H9 (cell line): ENCODE measurements around the gene LAMB4. TPM values are rescaled to one million over a fixed set of nuclear protein-coding genes. Genes with fewer than 3 reads are reported as not detected.

Source experiments
- DNase-seq: peaks from one replicate; pipeline ENCODE4 v3.0.0-alpha.2; 2017
- H2AFZ ChIP-seq: one replicate; pipeline ENCODE4 v1.6.1; 2013; ENCODE audit warnings: mild to moderate bottlenecking, low read length, control low read depth, moderate library complexity
- H2AK5ac ChIP-seq: 2 replicates; pipeline ENCODE4 v1.6.1; 2013; ENCODE audit warnings: low read length, control low read depth, mixed read lengths; ENCODE audit not compliant: insufficient read length
- H2BK120ac ChIP-seq: one replicate; pipeline ENCODE4 v1.6.1; 2013; ENCODE audit warnings: low read depth, mild to moderate bottlenecking, low read length, control low read depth, inconsistent platforms; ENCODE audit not compliant: poor library complexity, severe bottlenecking
- H2BK12ac ChIP-seq: 2 replicates; pipeline ENCODE4 v1.6.1; 2013; ENCODE audit warnings: low read length, control low read depth, mixed read lengths, low read depth; ENCODE audit not compliant: insufficient read length
- H2BK15ac ChIP-seq: 2 replicates; pipeline ENCODE4 v1.6.1; 2013; ENCODE audit warnings: low read depth, low read length, control low read depth
- H2BK20ac ChIP-seq: one replicate; pipeline ENCODE4 v1.6.1; 2013; ENCODE audit warnings: low read depth, mild to moderate bottlenecking, low read length, control low read depth, inconsistent platforms; ENCODE audit not compliant: poor library complexity, severe bottlenecking
- H2BK5ac ChIP-seq: 2 replicates; pipeline ENCODE4 v1.6.1; 2013; ENCODE audit warnings: low read length, control low read depth, mixed read lengths; ENCODE audit not compliant: insufficient read length
- H3K14ac ChIP-seq: 2 replicates; pipeline ENCODE4 v1.6.1; 2013; ENCODE audit warnings: low read length, control low read depth; ENCODE audit not compliant: insufficient read depth
- H3K18ac ChIP-seq: 2 replicates; pipeline ENCODE4 v1.6.1; 2013; ENCODE audit warnings: low read depth, mild to moderate bottlenecking, mixed read lengths, low read length, control low read depth; ENCODE audit not compliant: insufficient read length
- H3K23ac ChIP-seq: 2 replicates; pipeline ENCODE4 v1.6.1; 2013; ENCODE audit warnings: low read length, control low read depth, mixed read lengths, low read depth; ENCODE audit not compliant: insufficient read length
- H3K23me2 ChIP-seq: 2 replicates; pipeline ENCODE4 v1.6.1; 2013; ENCODE audit warnings: low read depth, mild to moderate bottlenecking, mixed read lengths, low read length, control low read depth; ENCODE audit not compliant: insufficient read length, poor library complexity, severe bottlenecking
- H3K27ac ChIP-seq: 2 replicates; pipeline ENCODE4 v1.5.1; 2013; ENCODE audit warnings: low read length, control low read depth, mixed read lengths, low read depth; ENCODE audit not compliant: insufficient read length
- H3K27me3 ChIP-seq: 2 replicates; pipeline ENCODE4 v1.6.1; 2013; ENCODE audit warnings: low read length, control low read depth, inconsistent platforms; ENCODE audit not compliant: insufficient read depth
- H3K4ac ChIP-seq: 2 replicates; pipeline ENCODE4 v1.6.1; 2013; ENCODE audit warnings: low read depth, mild to moderate bottlenecking, control low read depth, inconsistent platforms, low read length, moderate library complexity
- H3K4me1 ChIP-seq: 2 replicates; pipeline ENCODE4 v1.6.1; 2013; ENCODE audit warnings: low read length, control low read depth, inconsistent platforms; ENCODE audit not compliant: insufficient read depth
- H3K4me2 ChIP-seq: 2 replicates; pipeline ENCODE4 v1.6.1; 2013; ENCODE audit warnings: low read length, control low read depth, mixed read lengths; ENCODE audit not compliant: insufficient read length, insufficient read depth
- H3K56ac ChIP-seq: 2 replicates; pipeline ENCODE4 v1.6.1; 2013; ENCODE audit warnings: low read depth, mild to moderate bottlenecking, mixed read lengths, low read length, control low read depth; ENCODE audit not compliant: insufficient read length
- H3K79me1 ChIP-seq: 2 replicates; pipeline ENCODE4 v1.6.1; 2013; ENCODE audit warnings: low read depth, mild to moderate bottlenecking, moderate library complexity, low read length, control low read depth, inconsistent platforms; ENCODE audit not compliant: insufficient read depth, poor library complexity, severe bottlenecking
- H3K79me2 ChIP-seq: 2 replicates; pipeline ENCODE4 v1.6.1; 2013; ENCODE audit warnings: low read length, control low read depth, inconsistent platforms; ENCODE audit not compliant: insufficient read depth
- H3K9ac ChIP-seq: 2 replicates; pipeline ENCODE4 v1.6.1; 2013; ENCODE audit warnings: low read length, control low read depth, mixed read lengths; ENCODE audit not compliant: insufficient read length; ENCODE audit errors: extremely low read depth
- H3K9me3 ChIP-seq: one replicate; pipeline ENCODE4 v1.6.1; 2013; ENCODE audit warnings: low read depth, low read length, inconsistent platforms; ENCODE audit not compliant: control insufficient read depth
- H3T11ph ChIP-seq: one replicate; pipeline ENCODE4 v1.6.1; 2013; ENCODE audit warnings: mild to moderate bottlenecking, low read length, control low read depth, inconsistent platforms
- H4K20me1 ChIP-seq: one replicate; pipeline ENCODE4 v1.6.1; 2013; ENCODE audit not compliant: control insufficient read depth, insufficient read length, insufficient read depth
- H4K5ac ChIP-seq: 2 replicates; pipeline ENCODE4 v1.6.1; 2013; ENCODE audit warnings: low read depth, mild to moderate bottlenecking, mixed read lengths, low read length, control low read depth; ENCODE audit not compliant: insufficient read length
- H4K8ac ChIP-seq: replicated peaks from 2 replicates; pipeline ENCODE4 v1.6.1; 2013; ENCODE audit warnings: low read length, control low read depth, mixed read lengths, low read depth; ENCODE audit not compliant: insufficient read length
- H4K91ac ChIP-seq: 2 replicates; pipeline ENCODE4 v1.6.1; 2013; ENCODE audit warnings: low read depth, mild to moderate bottlenecking, moderate library complexity, mixed read lengths, low read length, control low read depth; ENCODE audit not compliant: insufficient read length
- H3K27ac Mint-ChIP-seq, 3 experiments: 2 replicates in 2 of 3; 3 replicates in 1 of 3; pipeline ENCODE4 v1.8.0; 2020 to 2021; ENCODE audit warnings: mixed read lengths in 3 of 3, mild to moderate bottlenecking in 1 of 3, moderate library complexity in 1 of 3
- H3K27me3 Mint-ChIP-seq: 2 replicates; pipeline ENCODE4 v1.8.0; 2021; ENCODE audit warnings: low read depth, mild to moderate bottlenecking, moderate library complexity, mixed read lengths
- H3K36me3 Mint-ChIP-seq, 3 experiments: 2 replicates in 2 of 3; 3 replicates in 1 of 3; pipeline ENCODE4 v1.8.0; 2020 to 2021; ENCODE audit warnings: low read depth in 3 of 3, mixed read lengths in 3 of 3; ENCODE audit not compliant: insufficient read depth in 1 of 3
- H3K4me1 Mint-ChIP-seq, 2 experiments: 2 replicates each; pipeline ENCODE4 v1.8.0; 2020; ENCODE audit warnings: mixed read lengths in 2 of 2
- H3K4me3 Mint-ChIP-seq, 2 experiments: 2 replicates in 1 of 2; 3 replicates in 1 of 2; pipeline ENCODE4 v1.8.0; 2020 to 2021; ENCODE audit warnings: mild to moderate bottlenecking in 2 of 2, mixed read lengths in 2 of 2, moderate library complexity in 1 of 2
- H3K9me3 Mint-ChIP-seq, 2 experiments: 2 replicates in 1 of 2; 3 replicates in 1 of 2; pipeline ENCODE4 v1.8.0; 2020; ENCODE audit warnings: mild to moderate bottlenecking in 2 of 2, mixed read lengths in 2 of 2, moderate library complexity in 1 of 2
- WGBS: extraction: QIAGEN DNeasy Blood & Tissue Kit; methylation state at CpG from one replicate; pipeline ENCODE4 v1.1.7; 2013; ENCODE audit warnings: missing lambda C conversion rate, low lambda C conversion rate, mixed read lengths; ENCODE audit not compliant: insufficient read length; ENCODE audit errors: extremely low coverage; 5-methylcytosine and 5-hydroxymethylcytosine counted together
- total RNA-seq: library from RNA; stranded (reverse); gene quantifications from 2 replicates; pipeline ENCODE4 v1.2.1, GENCODE V29; 2021
- TF ChIP-seq, protein P1 (sequence below): fragments of 200-600 bp; sonication (generic); conservative IDR thresholded peaks from 3 replicates; pipeline ENCODE4 v1.8.0; 2021; ENCODE audit warnings: antibody characterized with exemption, mild to moderate bottlenecking

LAMB4 gene
- total RNA-seq, 1 experiment from 2014 or later: not detected

DNA sequence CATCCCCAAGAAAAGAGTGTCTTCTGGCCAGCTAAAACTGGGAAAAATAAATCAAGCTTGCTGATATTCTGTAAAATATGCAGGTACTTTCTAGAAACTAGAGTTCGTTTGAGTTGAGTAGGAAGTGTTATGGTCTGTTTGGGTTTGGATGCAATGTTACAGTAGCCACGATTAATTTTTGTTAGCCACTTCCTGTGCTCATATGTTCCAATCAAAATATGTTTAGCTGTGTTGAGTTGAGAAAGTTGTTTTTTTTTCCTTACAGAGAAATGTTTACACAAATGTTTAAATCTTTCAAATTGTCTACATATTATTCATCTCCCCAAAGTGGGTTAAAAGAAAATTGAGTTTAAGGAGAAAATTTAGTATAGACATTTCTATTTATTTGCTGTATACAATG is 115.9 kb downstream of the LAMB4 start:
- Histone ChIP-seq H3K4me1 (no peaks in the 10 kb centered on the region), H2BK15ac (no peak overlapping the region), H3K23me2 (no peaks in the 10 kb centered on the region), H3K79me2 (no peaks in the 10 kb centered on the region), H4K91ac (no peak overlapping the region), H4K5ac (no peak overlapping the region), H3T11ph (no peak overlapping the region), H3K23ac (no peak overlapping the region), H4K20me1 (no peaks in the 10 kb centered on the region), H2BK12ac (no peak overlapping the region), H3K4ac (no peak overlapping the region), H2AK5ac (no peak overlapping the region), H2BK20ac (no peak overlapping the region), H3K56ac (no peak overlapping the region), H3K27ac (no peak overlapping the region), H2BK5ac (no peak overlapping the region), H2BK120ac (no peak overlapping the region), H3K9ac (no peak overlapping the region), H3K9me3 (no peaks in the 10 kb centered on the region), H2AFZ (no peak overlapping the region), H3K27me3 (no peaks in the 10 kb centered on the region), H3K4me2 (no peak overlapping the region), H3K14ac (no peak overlapping the region), H3K79me1 (no peaks in the 10 kb centered on the region), H4K8ac (no peak overlapping the region), H3K18ac (no peak overlapping the region)
- no peak for DNase-seq
- TF ChIP-seq, protein P1, sequence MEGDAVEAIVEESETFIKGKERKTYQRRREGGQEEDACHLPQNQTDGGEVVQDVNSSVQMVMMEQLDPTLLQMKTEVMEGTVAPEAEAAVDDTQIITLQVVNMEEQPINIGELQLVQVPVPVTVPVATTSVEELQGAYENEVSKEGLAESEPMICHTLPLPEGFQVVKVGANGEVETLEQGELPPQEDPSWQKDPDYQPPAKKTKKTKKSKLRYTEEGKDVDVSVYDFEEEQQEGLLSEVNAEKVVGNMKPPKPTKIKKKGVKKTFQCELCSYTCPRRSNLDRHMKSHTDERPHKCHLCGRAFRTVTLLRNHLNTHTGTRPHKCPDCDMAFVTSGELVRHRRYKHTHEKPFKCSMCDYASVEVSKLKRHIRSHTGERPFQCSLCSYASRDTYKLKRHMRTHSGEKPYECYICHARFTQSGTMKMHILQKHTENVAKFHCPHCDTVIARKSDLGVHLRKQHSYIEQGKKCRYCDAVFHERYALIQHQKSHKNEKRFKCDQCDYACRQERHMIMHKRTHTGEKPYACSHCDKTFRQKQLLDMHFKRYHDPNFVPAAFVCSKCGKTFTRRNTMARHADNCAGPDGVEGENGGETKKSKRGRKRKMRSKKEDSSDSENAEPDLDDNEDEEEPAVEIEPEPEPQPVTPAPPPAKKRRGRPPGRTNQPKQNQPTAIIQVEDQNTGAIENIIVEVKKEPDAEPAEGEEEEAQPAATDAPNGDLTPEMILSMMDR: no peak
- Mint-ChIP-seq H3K36me3 (no peaks in the 10 kb centered on the region), H3K4me3 (no peak overlapping the region), H3K9me3 (no peaks in the 10 kb centered on the region), H3K27me3 (peaks cover 5% of the 10 kb centered on the region), H3K27ac (no peak overlapping the region), H3K4me1 (no peaks in the 10 kb centered on the region)
- WGBS: no CpG with 5 or more reads among the region's 2 CpGs
